ENCODE measurements around the gene EXOSC1.
"Not testable (repeated sequence)": the region's sequence is repeated elsewhere in the genome, so short reads cannot be mapped to it uniquely, and the experiment has no call there.

Gene EXOSC1

DNA sequence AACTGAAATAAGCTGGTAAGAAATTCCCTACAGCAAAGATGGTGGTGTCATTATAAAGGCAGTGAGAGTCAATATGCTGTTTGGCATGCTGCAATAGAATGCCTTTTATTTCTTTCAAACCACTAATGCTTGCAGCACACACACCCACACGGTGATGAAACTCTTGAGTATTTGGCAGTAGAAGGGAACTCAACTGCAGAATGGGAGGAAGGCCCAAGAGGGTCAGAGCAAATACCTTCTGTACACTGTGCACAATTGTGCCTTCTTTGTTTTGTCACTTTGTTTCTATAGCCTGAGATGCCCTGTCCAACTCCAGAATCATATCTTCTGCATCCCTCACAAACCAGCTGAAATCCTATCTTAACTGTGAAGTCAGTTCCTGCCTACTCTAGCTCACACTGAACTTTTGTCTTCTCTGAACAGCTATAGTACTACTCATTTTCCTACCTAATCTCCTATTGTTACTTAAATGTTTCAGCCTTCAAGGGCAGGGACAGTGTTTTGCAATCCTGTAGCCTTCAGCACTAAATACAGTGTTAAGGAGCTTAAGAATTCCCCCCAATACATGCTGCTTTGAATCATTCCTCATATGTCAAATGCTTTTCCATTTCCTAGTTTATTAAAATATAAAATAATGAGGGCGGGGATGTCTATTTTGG is 30.3 kb upstream of the EXOSC1 start:
- Histone ChIP-seq H3K9ac (ENCODE audit: low read depth, low read length) (no peak overlapping the region), H3K4me3 (ENCODE audit: low read length) (no peak overlapping the region), H3K36me3 (ENCODE audit: insufficient read depth, low read depth, low read length) (peaks cover 90% of the 10 kb centered on the region), H3K4me1 (ENCODE audit: insufficient read depth, low read length) (peaks cover 13% of the 10 kb centered on the region), H3K27me3 (ENCODE audit: insufficient read depth, low read length) (no peaks in the 10 kb centered on the region), H3K9me3 (ENCODE audit: insufficient read depth, low read depth, low read length) (no peaks in the 10 kb centered on the region), H3K27ac (ENCODE audit: low read length) (no peak overlapping the region)

DNA sequence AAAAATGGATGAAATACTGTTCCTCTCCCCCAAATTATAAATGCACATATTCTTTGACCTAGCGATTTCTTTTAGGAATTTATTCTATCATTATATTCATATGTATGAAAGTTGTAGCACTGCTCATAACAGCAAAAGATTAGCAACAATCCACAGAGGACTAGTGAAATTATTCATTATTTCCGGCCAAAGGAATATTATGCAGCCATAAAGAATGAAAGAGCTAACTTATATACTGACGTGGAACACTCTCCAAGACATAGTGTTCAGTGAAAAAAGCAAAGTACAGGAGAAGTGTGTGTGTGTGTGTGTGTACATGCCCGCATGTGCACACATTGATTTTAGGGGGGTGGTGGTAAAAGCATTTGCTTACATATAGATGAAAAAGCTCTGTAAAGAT is 29.1 kb upstream of the EXOSC1 start:
- H3K4me1 ChIP-seq (ENCODE audit: insufficient read depth, low read length): peaks cover 5% of the 10 kb centered on the region
- no peak overlapping the region for H3K9ac ChIP-seq (ENCODE audit: low read depth, low read length)
- peaks cover 93% of the 10 kb centered on the region for H3K36me3 ChIP-seq (ENCODE audit: insufficient read depth, low read depth, low read length)
- no peaks in the 10 kb centered on the region for H3K9me3 ChIP-seq (ENCODE audit: insufficient read depth, low read depth, low read length)
- H3K4me3 ChIP-seq (ENCODE audit: low read length): no peak overlapping the region
- H3K27me3 ChIP-seq (ENCODE audit: insufficient read depth, low read length): no peaks in the 10 kb centered on the region
- no peak overlapping the region for H3K27ac ChIP-seq (ENCODE audit: low read length)

DNA sequence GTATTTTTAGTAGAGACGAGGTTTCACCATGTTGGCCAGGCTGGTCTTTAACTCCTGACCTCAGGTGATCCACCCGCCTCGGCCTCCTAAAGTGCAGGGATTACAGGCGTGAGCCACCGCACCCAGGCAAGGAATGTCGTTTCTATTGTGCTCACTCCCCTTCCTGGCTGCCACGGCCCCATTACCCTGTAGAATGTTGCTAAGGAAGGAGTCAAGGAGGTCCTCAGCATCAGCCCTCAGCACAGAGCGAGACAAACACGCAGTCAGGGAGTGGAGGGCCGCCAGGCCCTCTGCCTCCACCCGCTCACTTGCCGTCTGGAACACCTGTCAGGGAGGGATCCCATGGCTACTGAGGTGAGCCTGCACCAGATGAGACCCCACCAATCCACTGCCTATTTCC is 23.0 kb upstream of the EXOSC1 start:
- H3K27ac ChIP-seq (ENCODE audit: low read length); H3K4me3 ChIP-seq (ENCODE audit: low read length); H3K4me1 ChIP-seq (ENCODE audit: insufficient read depth, low read length); H3K27me3 ChIP-seq (ENCODE audit: insufficient read depth, low read length); H3K9ac ChIP-seq (ENCODE audit: low read depth, low read length); H3K9me3 ChIP-seq (ENCODE audit: insufficient read depth, low read depth, low read length): not testable (repeated sequence)
- peaks cover 98% of the 10 kb centered on the region for H3K36me3 ChIP-seq (ENCODE audit: insufficient read depth, low read depth, low read length)

DNA sequence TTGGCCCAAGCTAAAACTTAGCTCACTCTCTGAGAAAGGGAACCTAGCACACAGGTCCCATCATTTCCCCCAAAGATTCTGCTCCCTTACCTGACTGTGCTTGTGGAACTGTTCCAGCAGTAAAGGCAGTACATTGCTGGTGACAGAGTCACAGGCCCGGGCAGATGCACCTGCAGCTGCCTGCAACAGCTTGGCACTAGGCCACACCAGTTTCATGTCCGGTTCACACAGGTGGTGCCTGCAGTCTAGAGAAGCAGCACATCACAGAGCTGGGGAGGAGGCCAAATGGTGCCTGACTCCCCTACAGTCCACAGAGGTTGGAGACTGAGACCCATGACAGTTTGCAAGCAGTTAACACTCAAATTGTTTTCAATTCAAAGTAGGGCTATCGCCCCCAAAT is 22.4 kb upstream of the EXOSC1 start:
- no peaks in the 10 kb centered on the region for H3K9me3 ChIP-seq (ENCODE audit: insufficient read depth, low read depth, low read length)
- H3K4me1 ChIP-seq (ENCODE audit: insufficient read depth, low read length): no peaks in the 10 kb centered on the region; the same call in 1 of the 2 replicates
- peaks cover 97% of the 10 kb centered on the region for H3K36me3 ChIP-seq (ENCODE audit: insufficient read depth, low read depth, low read length)
- H3K4me3 ChIP-seq (ENCODE audit: low read length): no peak overlapping the region
- H3K27me3 ChIP-seq (ENCODE audit: insufficient read depth, low read length): no peaks in the 10 kb centered on the region
- no peak overlapping the region for H3K9ac ChIP-seq (ENCODE audit: low read depth, low read length)
- no peak overlapping the region for H3K27ac ChIP-seq (ENCODE audit: low read length)

DNA sequence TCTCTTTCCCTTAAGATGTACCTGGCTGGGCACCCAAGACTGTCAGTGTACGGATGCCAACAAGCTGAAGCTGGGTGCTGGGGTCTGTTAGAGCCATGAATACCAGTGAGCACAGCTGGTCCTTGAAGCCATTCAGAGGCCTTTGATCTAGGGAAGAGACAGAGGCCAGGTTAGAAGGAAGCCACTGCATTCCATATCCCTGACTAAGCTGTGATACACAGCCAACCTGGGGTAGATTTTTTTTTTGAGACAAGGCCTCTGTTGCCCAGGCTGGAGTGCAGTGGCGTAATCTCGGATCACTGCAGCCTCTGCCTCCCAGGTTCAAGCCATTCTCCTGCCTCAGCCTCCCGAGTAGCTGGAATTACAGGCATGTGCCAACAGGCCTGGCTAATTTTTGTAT is 20.9 kb upstream of the EXOSC1 start:
- Histone ChIP-seq H3K27ac (ENCODE audit: low read length) (no peak overlapping the region), H3K9ac (ENCODE audit: low read depth, low read length) (no peak overlapping the region), H3K27me3 (ENCODE audit: insufficient read depth, low read length) (no peaks in the 10 kb centered on the region), H3K9me3 (ENCODE audit: insufficient read depth, low read depth, low read length) (no peaks in the 10 kb centered on the region), H3K36me3 (ENCODE audit: insufficient read depth, low read depth, low read length) (peaks cover 99% of the 10 kb centered on the region), H3K4me1 (ENCODE audit: insufficient read depth, low read length) (no peaks in the 10 kb centered on the region; the same call in 1 of the 2 replicates), H3K4me3 (ENCODE audit: low read length) (no peak overlapping the region)

DNA sequence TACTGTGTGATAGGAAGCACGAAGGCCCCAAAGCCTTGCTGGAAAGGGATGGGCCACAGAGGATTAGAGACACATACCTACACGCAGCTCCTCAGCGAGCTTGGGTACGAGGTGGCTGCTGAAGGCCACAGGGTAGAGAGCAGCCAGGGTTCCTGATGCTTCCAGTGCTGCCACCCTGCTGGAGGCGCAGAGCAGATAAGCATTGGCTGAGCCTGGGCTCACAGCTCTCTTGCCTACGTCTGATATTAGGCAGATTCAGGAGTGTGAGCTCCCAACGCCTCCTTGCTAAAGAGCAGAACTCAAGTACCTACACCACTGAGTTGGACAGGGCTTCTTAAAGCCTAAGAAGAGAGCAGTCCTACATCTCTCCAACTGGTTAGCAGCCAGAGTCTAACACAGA is 20.2 kb upstream of the EXOSC1 start:
- Histone ChIP-seq H3K9ac (ENCODE audit: low read depth, low read length) (no peak overlapping the region), H3K36me3 (ENCODE audit: insufficient read depth, low read depth, low read length) (peaks cover 99% of the 10 kb centered on the region), H3K9me3 (ENCODE audit: insufficient read depth, low read depth, low read length) (no peaks in the 10 kb centered on the region), H3K27ac (ENCODE audit: low read length) (no peak overlapping the region), H3K27me3 (ENCODE audit: insufficient read depth, low read length) (no peaks in the 10 kb centered on the region), H3K4me1 (ENCODE audit: insufficient read depth, low read length) (no peaks in the 10 kb centered on the region; the same call in 1 of the 2 replicates), H3K4me3 (ENCODE audit: low read length) (no peak overlapping the region)

DNA sequence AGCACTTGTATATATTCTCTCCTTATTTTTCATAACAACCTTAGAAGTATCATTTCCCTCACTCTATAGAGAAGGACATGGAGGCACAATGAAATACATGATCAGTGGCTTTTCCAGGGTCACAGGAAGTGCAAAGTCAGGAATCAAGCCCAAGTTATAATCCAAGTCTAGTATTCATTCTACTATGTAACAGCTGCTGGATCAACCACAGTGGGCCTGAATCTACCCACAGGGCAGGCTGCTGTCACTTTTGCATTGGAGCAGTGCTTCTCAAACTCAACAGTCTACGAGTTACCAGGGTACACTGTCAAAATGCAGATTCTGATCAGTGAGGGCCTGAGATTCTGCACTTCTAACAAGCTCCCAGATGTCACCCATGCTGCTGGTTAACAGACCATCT is 18.4 kb upstream of the EXOSC1 start:
- no peak overlapping the region for H3K9ac ChIP-seq (ENCODE audit: low read depth, low read length)
- no peaks in the 10 kb centered on the region; the same call in 1 of the 2 replicates for H3K4me1 ChIP-seq (ENCODE audit: insufficient read depth, low read length)
- H3K4me3 ChIP-seq (ENCODE audit: low read length): no peak overlapping the region
- no peak overlapping the region for H3K27ac ChIP-seq (ENCODE audit: low read length)
- no peaks in the 10 kb centered on the region for H3K27me3 ChIP-seq (ENCODE audit: insufficient read depth, low read length)
- H3K9me3 ChIP-seq (ENCODE audit: insufficient read depth, low read depth, low read length): no peaks in the 10 kb centered on the region
- peaks cover 99% of the 10 kb centered on the region for H3K36me3 ChIP-seq (ENCODE audit: insufficient read depth, low read depth, low read length)

DNA sequence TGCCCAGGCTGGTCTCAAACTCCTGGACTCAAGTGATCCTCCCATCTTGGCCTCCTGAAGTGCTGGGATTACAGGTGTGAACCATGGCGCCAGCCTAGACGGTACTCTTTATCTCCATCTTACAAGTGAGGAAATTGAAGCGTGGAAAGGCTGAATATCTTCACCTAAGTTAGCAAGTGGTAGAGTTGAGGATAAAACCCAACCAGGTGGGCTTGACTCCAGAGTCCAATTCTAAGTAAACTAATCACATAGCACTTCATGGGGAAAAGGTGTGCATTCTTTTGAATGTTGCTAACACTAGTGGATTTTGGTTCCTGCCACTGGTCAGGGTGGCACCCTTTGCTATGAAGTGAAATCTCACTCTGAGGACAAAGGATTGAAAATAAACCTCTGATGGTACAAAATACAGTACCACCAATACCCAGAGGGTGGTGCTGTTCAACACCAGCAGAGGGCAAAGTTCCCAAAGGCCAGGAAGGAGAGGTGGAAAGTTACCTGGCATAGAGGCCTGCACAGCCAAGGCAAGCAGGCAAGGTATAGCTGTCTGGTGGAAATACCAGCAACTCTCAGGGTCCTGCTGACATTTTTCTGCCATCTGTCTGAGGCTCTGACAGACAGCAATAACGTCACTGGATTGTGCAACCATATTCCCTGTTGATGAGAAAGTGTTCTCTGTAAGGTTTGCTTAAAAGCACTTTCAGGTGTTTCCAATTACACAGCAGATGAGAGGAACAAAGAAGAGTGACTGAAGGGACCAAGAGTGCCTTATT is 17.7 kb upstream of the EXOSC1 start:
- Histone ChIP-seq H3K9me3 (ENCODE audit: insufficient read depth, low read depth, low read length) (no peaks in the 10 kb centered on the region), H3K36me3 (ENCODE audit: insufficient read depth, low read depth, low read length) (peaks cover 99% of the 10 kb centered on the region), H3K27ac (ENCODE audit: low read length) (no peak overlapping the region), H3K4me3 (ENCODE audit: low read length) (no peak overlapping the region), H3K4me1 (ENCODE audit: insufficient read depth, low read length) (no peaks in the 10 kb centered on the region), H3K9ac (ENCODE audit: low read depth, low read length) (no peak overlapping the region), H3K27me3 (ENCODE audit: insufficient read depth, low read length) (no peaks in the 10 kb centered on the region)

DNA sequence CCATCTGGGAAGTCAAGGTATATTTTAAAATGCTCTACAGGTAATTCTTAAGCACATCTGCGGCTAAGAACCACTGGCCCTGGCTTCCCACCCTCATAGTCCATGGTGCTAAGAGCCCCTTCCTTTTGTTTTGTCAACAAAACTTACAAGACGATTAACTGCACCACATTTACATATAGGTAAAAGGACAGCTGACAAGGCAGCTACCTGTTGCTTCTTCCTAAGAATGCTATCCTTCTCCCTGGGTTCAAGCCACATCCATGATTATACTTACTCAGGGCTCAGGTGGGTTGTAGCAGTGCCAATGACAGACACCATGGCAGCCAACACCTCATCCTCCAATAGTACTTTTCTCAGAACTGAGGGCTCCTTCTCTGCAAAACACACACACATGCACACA is 16.5 kb upstream of the EXOSC1 start:
- Histone ChIP-seq H3K9me3 (ENCODE audit: insufficient read depth, low read depth, low read length) (no peaks in the 10 kb centered on the region), H3K36me3 (ENCODE audit: insufficient read depth, low read depth, low read length) (peaks cover 99% of the 10 kb centered on the region), H3K4me3 (ENCODE audit: low read length) (no peak overlapping the region), H3K4me1 (ENCODE audit: insufficient read depth, low read length) (no peaks in the 10 kb centered on the region), H3K27ac (ENCODE audit: low read length) (no peak overlapping the region), H3K9ac (ENCODE audit: low read depth, low read length) (no peak overlapping the region), H3K27me3 (ENCODE audit: insufficient read depth, low read length) (no peaks in the 10 kb centered on the region)

DNA sequence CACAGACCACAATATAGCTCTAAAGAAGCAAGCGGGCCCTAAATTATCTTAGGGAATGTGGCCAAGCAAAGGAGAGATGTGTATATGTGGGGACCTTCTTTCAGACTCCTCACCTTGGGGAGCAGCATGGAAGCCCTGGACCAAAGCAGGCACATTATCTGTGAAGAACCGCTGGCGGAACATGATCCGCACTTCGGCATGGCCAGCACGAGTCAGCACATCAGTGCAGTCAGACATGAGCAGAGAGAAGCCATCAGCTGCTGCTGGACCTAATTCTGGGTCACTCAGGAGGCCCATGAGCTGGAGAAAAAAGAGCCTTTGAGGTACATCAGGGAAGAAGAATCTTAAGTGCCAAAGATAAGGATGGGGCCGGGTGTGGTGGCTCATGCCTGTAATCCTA is 14.1 kb upstream of the EXOSC1 start:
- no peaks in the 10 kb centered on the region for H3K9me3 ChIP-seq (ENCODE audit: insufficient read depth, low read depth, low read length)
- no peak overlapping the region for H3K9ac ChIP-seq (ENCODE audit: low read depth, low read length)
- no peaks in the 10 kb centered on the region for H3K4me1 ChIP-seq (ENCODE audit: insufficient read depth, low read length)
- no peaks in the 10 kb centered on the region for H3K27me3 ChIP-seq (ENCODE audit: insufficient read depth, low read length)
- no peak overlapping the region for H3K27ac ChIP-seq (ENCODE audit: low read length)
- peaks cover 99% of the 10 kb centered on the region for H3K36me3 ChIP-seq (ENCODE audit: insufficient read depth, low read depth, low read length)
- H3K4me3 ChIP-seq (ENCODE audit: low read length): no peak overlapping the region

DNA sequence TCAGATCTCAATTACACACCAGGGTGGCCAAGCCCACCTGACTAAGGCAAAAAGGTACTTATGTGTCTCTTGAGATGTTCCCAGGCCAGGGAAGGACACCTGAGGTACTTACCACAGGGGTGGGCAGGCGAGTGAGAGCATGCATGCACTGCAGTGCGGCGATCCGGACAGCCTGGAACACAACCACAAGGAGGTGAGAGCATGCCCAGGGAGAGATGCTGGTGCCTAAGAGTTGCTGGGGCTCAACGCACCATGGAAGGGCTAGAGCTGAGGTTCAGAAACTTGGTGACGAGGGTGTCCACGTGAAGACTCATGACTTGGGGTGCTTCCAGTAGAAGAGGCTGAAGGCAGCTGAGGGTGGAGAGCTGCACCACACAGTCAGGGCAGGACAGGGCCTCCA is 13.3 kb upstream of the EXOSC1 start:
- Histone ChIP-seq H3K9ac (ENCODE audit: low read depth, low read length) (no peak overlapping the region), H3K9me3 (ENCODE audit: insufficient read depth, low read depth, low read length) (no peaks in the 10 kb centered on the region), H3K4me3 (ENCODE audit: low read length) (no peak overlapping the region), H3K27me3 (ENCODE audit: insufficient read depth, low read length) (no peaks in the 10 kb centered on the region), H3K4me1 (ENCODE audit: insufficient read depth, low read length) (no peaks in the 10 kb centered on the region), H3K36me3 (ENCODE audit: insufficient read depth, low read depth, low read length) (peaks cover 99% of the 10 kb centered on the region), H3K27ac (ENCODE audit: low read length) (no peak overlapping the region)

DNA sequence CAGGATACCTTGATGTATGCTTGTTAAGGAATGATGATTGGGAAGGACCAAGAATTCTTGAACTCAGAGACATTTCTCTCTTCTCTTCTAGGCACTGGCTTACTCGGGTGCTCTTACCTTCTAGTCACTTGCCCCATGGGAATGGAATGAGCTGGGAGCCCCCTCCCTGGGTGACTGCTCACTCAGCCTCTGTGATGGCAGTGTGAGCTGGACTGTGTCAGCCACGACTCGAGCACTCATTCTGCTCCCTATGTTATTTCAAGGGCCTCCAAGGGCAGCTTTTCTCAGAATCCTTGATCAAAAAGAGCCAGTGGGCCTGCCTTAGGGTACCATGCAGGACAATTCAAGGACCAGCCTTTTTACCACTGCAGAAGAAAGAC is 10.9 kb upstream of the EXOSC1 start:
- Histone ChIP-seq H3K4me1 (ENCODE audit: insufficient read depth, low read length) (no peaks in the 10 kb centered on the region), H3K27ac (ENCODE audit: low read length) (no peak overlapping the region), H3K36me3 (ENCODE audit: insufficient read depth, low read depth, low read length) (peaks cover 98% of the 10 kb centered on the region), H3K9ac (ENCODE audit: low read depth, low read length) (no peak overlapping the region), H3K9me3 (ENCODE audit: insufficient read depth, low read depth, low read length) (no peaks in the 10 kb centered on the region), H3K27me3 (ENCODE audit: insufficient read depth, low read length) (no peaks in the 10 kb centered on the region), H3K4me3 (ENCODE audit: low read length) (no peak overlapping the region)

Data from iPS-20b (cell line).